ENCODE results near the gene DNAJB11. TPM values are rescaled to one million over a fixed set of nuclear protein-coding genes. Genes with fewer than 3 reads are reported as not detected.
"Not testable (repeated sequence)": the region's sequence is repeated elsewhere in the genome, so short reads cannot be mapped to it uniquely, and the experiment has no call there.

DNAJB11 gene
- total and polyA plus RNA-seq, 3 experiments from 2014 or later = 48.9 to 65.6 (median 62.7) TPM

GRCh38 chr3:186529201-186529999, 41.1 kb upstream of the DNAJB11 start:
- Histone ChIP-seq H3K27me3 (ENCODE audit: insufficient read depth, low read length, poor library complexity, severe bottlenecking) (no peaks in the 10 kb centered on the region), H3K4me1 (ENCODE audit: insufficient read depth, low read length) (peaks cover 20% of the 10 kb centered on the region), H3K9me3 (ENCODE audit: low read length) (no peaks in the 10 kb centered on the region), H3K27ac (ENCODE audit: low read depth, low read length) (no peak overlapping the region), H3K36me3 (ENCODE audit: insufficient read depth, low read length) (no peaks in the 10 kb centered on the region), H3K4me3 (ENCODE audit: low read length) (no peak overlapping the region)
- H3K4me3 Mint-ChIP-seq = no peak overlapping the region
- ChIA-PET POLR2A (no interaction called here), CTCF (interaction anchor here (2.2 kb wide), 1 partner anchor 270 kb away, joined by 5 read pairs; no protein-coding TSS in a partner anchor)
- DNase-seq = no peak
- H3K36me3 Mint-ChIP-seq = peaks cover 0 to 11% (median 11%) of the 10 kb centered on the region in 3 donors
- no peaks in the 10 kb centered on the region for H3K27me3 Mint-ChIP-seq
- H3K9me3 Mint-ChIP-seq = no peaks in the 10 kb centered on the region
- H3K27ac Mint-ChIP-seq = peak overlapping the region in 4 of 8 donors; percentile 0 to 49 (median 34)
- peaks cover 18 to 41% (median 28%) of the 10 kb centered on the region in 3 donors for H3K4me1 Mint-ChIP-seq

- peaks cover 24% of the 10 kb centered on the region for H3K4me1 ChIP-seq (ENCODE audit: insufficient read depth, low read length)
- Mint-ChIP-seq H3K27ac (no peak overlapping the region), H3K4me3 (no peak overlapping the region), H3K27me3 (no peaks in the 10 kb centered on the region), H3K36me3 (peaks cover 0 to 11% (median 11%) of the 10 kb centered on the region in 3 donors), H3K9me3 (no peaks in the 10 kb centered on the region), H3K4me1 (peaks cover 25 to 50% (median 37%) of the 10 kb centered on the region in 3 donors)
- no peaks in the 10 kb centered on the region for H3K27me3 ChIP-seq (ENCODE audit: insufficient read depth, low read length, poor library complexity, severe bottlenecking)
- ChIA-PET CTCF (interaction anchor here (2.2 kb wide), 1 partner anchor 271 kb away, joined by 5 read pairs; no protein-coding TSS in a partner anchor), POLR2A (no interaction called here)
- H3K9me3 ChIP-seq (ENCODE audit: low read length) = no peaks in the 10 kb centered on the region
- H3K36me3 ChIP-seq (ENCODE audit: insufficient read depth, low read length) = no peaks in the 10 kb centered on the region
- H3K4me3 ChIP-seq (ENCODE audit: low read length) = no peak overlapping the region
- no peak overlapping the region for H3K27ac ChIP-seq (ENCODE audit: low read depth, low read length)
- DNase-seq = no peak
Observed at GRCh38 chr3:186530415-186530814, 40.1 kb upstream of the DNAJB11 start.

- H3K36me3 Mint-ChIP-seq = peaks cover 0 to 11% (median 10%) of the 10 kb centered on the region in 3 donors
- not testable (repeated sequence) for H3K27ac Mint-ChIP-seq
Observed at GRCh38 chr3:186531694-186532093, 38.8 kb upstream of the DNAJB11 start.

GRCh38 chr3:186532598-186533072, 37.9 kb upstream of the DNAJB11 start:
- Histone ChIP-seq H3K27ac (ENCODE audit: low read depth, low read length) (no peak overlapping the region), H3K27me3 (ENCODE audit: insufficient read depth, low read length, poor library complexity, severe bottlenecking) (no peaks in the 10 kb centered on the region), H3K36me3 (ENCODE audit: insufficient read depth, low read length) (no peaks in the 10 kb centered on the region), H3K4me1 (ENCODE audit: insufficient read depth, low read length) (peaks cover 24% of the 10 kb centered on the region), H3K4me3 (ENCODE audit: low read length) (no peak overlapping the region), H3K9me3 (ENCODE audit: low read length) (no peaks in the 10 kb centered on the region)
- Mint-ChIP-seq H3K4me3 (no peak overlapping the region), H3K9me3 (no peaks in the 10 kb centered on the region), H3K36me3 (peaks cover 0 to 11% (median 9%) of the 10 kb centered on the region in 3 donors), H3K4me1 (peaks cover 25 to 61% (median 37%) of the 10 kb centered on the region in 3 donors), H3K27me3 (no peaks in the 10 kb centered on the region), H3K27ac (peak overlapping the region in 2 of 8 donors; percentile 17 to 63)
- POLR2A ChIA-PET = no interaction called here
- DNase-seq = no peak
- CTCF ChIA-PET = no interaction called here

More at GRCh38 chr3:186531694-186532093, 38.8 kb upstream of the DNAJB11 start:
- H3K4me3 Mint-ChIP-seq; H3K4me3 ChIP-seq (ENCODE audit: low read length); H3K27me3 Mint-ChIP-seq; CTCF ChIA-PET; H3K36me3 ChIP-seq (ENCODE audit: insufficient read depth, low read length); POLR2A ChIA-PET; H3K9me3 Mint-ChIP-seq; H3K27me3 ChIP-seq (ENCODE audit: insufficient read depth, low read length, poor library complexity, severe bottlenecking); H3K27ac ChIP-seq (ENCODE audit: low read depth, low read length); H3K9me3 ChIP-seq (ENCODE audit: low read length); DNase-seq: not testable (repeated sequence)
- peaks cover 24% of the 10 kb centered on the region for H3K4me1 ChIP-seq (ENCODE audit: insufficient read depth, low read length)
- H3K4me1 Mint-ChIP-seq = peaks cover 25 to 55% (median 37%) of the 10 kb centered on the region in 3 donors

- H3K9me3 ChIP-seq (ENCODE audit: low read length) = no peaks in the 10 kb centered on the region
- H3K4me1 Mint-ChIP-seq = peaks cover 19 to 51% (median 32%) of the 10 kb centered on the region in 3 donors
- no peak overlapping the region for H3K27ac ChIP-seq (ENCODE audit: low read depth, low read length)
- no peaks in the 10 kb centered on the region for H3K36me3 ChIP-seq (ENCODE audit: insufficient read depth, low read length)
- no peaks in the 10 kb centered on the region for H3K27me3 Mint-ChIP-seq
- H3K36me3 Mint-ChIP-seq = peaks cover 2 to 4% (median 4%) of the 10 kb centered on the region in 3 donors
- peak overlapping the region in 5 of 7 donors; percentile 1 to 67 (median 34) for H3K4me3 Mint-ChIP-seq
- H3K4me1 ChIP-seq (ENCODE audit: insufficient read depth, low read length) = peaks cover 24% of the 10 kb centered on the region
- H3K9me3 Mint-ChIP-seq = no peaks in the 10 kb centered on the region
- POLR2A ChIA-PET = interaction anchor here (1.7 kb wide), 1 partner anchor 15 kb away, joined by 5 read pairs; no protein-coding TSS in a partner anchor
- peak in 4 of 5 donors; percentile 15 to 56 (median 41) for DNase-seq
- no peaks in the 10 kb centered on the region for H3K27me3 ChIP-seq (ENCODE audit: insufficient read depth, low read length, poor library complexity, severe bottlenecking)
- peak overlapping the region in 7 of 8 donors; percentile 28 to 86 (median 75) for H3K27ac Mint-ChIP-seq
- H3K4me3 ChIP-seq (ENCODE audit: low read length) = no peak overlapping the region
- CTCF ChIA-PET = interaction anchor here (0.9 to 1.8 kb wide), 4 partner anchors 15 to 551 kb away, joined by 3 to 10 read pairs (median 4); no protein-coding TSS in a partner anchor
Observed at GRCh38 chr3:186534113-186534669, 36.3 kb upstream of the DNAJB11 start.

- no peak for DNase-seq
- H3K4me3 Mint-ChIP-seq = peak overlapping the region in 1 of 7 donors; percentile 11
- CTCF ChIA-PET = interaction anchor here (1.0 to 2.3 kb wide), 4 partner anchors 18 to 557 kb away, joined by 3 to 11 read pairs (median 6); no protein-coding TSS in a partner anchor
- POLR2A ChIA-PET = no interaction called here
- peaks cover 25 to 48% (median 33%) of the 10 kb centered on the region in 3 donors for H3K4me1 Mint-ChIP-seq
- H3K27me3 Mint-ChIP-seq = no peaks in the 10 kb centered on the region
- Histone ChIP-seq H3K27ac (ENCODE audit: low read depth, low read length) (no peak overlapping the region), H3K4me1 (ENCODE audit: insufficient read depth, low read length) (peaks cover 24% of the 10 kb centered on the region), H3K4me3 (ENCODE audit: low read length) (no peak overlapping the region), H3K27me3 (ENCODE audit: insufficient read depth, low read length, poor library complexity, severe bottlenecking) (no peaks in the 10 kb centered on the region), H3K9me3 (ENCODE audit: low read length) (no peaks in the 10 kb centered on the region), H3K36me3 (ENCODE audit: insufficient read depth, low read length) (no peaks in the 10 kb centered on the region)
- H3K36me3 Mint-ChIP-seq = peaks cover 0 to 2% (median 0%) of the 10 kb centered on the region in 3 donors
- peak overlapping the region in 5 of 8 donors; percentile 27 to 57 (median 34) for H3K27ac Mint-ChIP-seq
- no peaks in the 10 kb centered on the region for H3K9me3 Mint-ChIP-seq
Observed at GRCh38 chr3:186536883-186537844, 33.4 kb upstream of the DNAJB11 start.

GRCh38 chr3:186538779-186539178, 31.7 kb upstream of the DNAJB11 start:
- H3K36me3 ChIP-seq (ENCODE audit: insufficient read depth, low read length) = no peaks in the 10 kb centered on the region
- Mint-ChIP-seq H3K4me1 (peaks cover 22 to 35% (median 23%) of the 10 kb centered on the region in 3 donors), H3K9me3 (no peaks in the 10 kb centered on the region), H3K27ac (peak overlapping the region in 1 of 8 donors; percentile 52), H3K36me3 (peaks cover 0 to 6% (median 2%) of the 10 kb centered on the region in 3 donors), H3K4me3 (peak overlapping the region in 1 of 7 donors; percentile 41), H3K27me3 (no peaks in the 10 kb centered on the region)
- ChIA-PET CTCF (interaction anchor here (1.3 to 6.4 kb wide), 9 partner anchors 11 to 595 kb away, joined by 3 to 82 read pairs (median 11); no protein-coding TSS in a partner anchor), POLR2A (no interaction called here)
- no peaks in the 10 kb centered on the region for H3K27me3 ChIP-seq (ENCODE audit: insufficient read depth, low read length, poor library complexity, severe bottlenecking)
- no peak for DNase-seq
- peaks cover 10% of the 10 kb centered on the region for H3K4me1 ChIP-seq (ENCODE audit: insufficient read depth, low read length)
- no peaks in the 10 kb centered on the region for H3K9me3 ChIP-seq (ENCODE audit: low read length)
- no peak overlapping the region for H3K4me3 ChIP-seq (ENCODE audit: low read length)
- H3K27ac ChIP-seq (ENCODE audit: low read depth, low read length) = no peak overlapping the region
